GM18502 (cell line): Measurements from ENCODE around the gene SHH.
A peak's percentile ranks its signal among the peaks of the same experiment; 100 is the strongest.

Experiments
- ATAC-seq: cut with Tn5 transposase; IDR thresholded peaks from one replicate; pipeline ENCODE4 v1.9.1; 2021; ENCODE audit warnings: mild to moderate bottlenecking; ENCODE audit not compliant: unreplicated experiment, poor library complexity

SHH gene

GRCh38 chr7:155807789-155808548, 4.3 kb downstream of the SHH start:
- no peak for ATAC-seq

DNA sequence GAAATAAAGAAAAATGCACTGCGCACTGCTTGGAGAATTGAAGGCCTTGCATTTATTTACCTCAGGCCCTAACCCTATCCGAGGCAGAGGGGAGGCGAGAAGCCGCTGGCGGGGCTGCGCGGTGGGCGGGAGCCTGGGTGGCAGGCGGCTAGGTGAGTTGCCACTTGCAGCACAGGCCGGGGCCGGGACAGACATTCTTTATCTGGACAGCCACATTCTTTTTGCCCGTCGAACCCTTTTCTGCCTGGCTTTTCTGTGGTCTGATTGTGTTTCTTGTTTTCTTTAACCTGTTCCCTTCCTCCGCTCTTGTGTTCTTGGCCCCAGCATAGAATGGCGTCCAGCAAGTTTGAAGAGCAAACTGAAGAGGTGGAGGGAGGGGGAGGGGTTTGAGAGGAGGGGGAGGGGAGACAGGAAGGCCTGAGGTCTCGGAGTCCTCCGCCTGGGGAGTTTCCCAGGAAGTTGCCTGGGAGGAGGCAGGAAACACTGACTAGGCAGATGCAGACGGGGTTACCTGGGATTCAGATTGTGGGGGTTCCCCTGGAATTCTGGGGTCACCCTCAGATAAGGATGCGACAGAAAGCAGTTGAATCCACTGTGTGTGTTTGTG, 5.1 kb downstream of the SHH start:
- ATAC-seq: no peak

GRCh38 chr7:155806096-155806871, 6.0 kb downstream of the SHH start:
- no peak for ATAC-seq

DNA sequence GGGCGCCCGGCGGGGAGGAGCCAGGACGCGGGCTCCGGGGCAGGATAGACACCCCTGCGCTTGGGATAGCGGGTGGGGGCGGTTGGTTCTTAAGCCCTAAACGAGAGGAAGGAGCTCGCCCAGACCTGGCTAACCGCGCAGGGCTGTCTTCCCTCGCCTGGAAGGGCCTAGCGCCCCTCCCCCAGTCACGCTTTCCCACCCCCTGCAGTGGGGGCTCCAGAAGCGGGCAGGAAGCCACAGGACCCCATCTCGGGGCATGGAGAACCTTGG, 6.5 kb downstream of the SHH start:
- no peak for ATAC-seq

- peak; percentile 56 for ATAC-seq
Measured at GRCh38 chr7:155804897-155805825, 7.1 kb downstream of the SHH start.

GRCh38 chr7:155804431-155804831, 7.8 kb downstream of the SHH start:
- ATAC-seq: no peak

- no peak for ATAC-seq
Measured at GRCh38 chr7:155803418-155804376, 8.6 kb downstream of the SHH start.

GRCh38 chr7:155802906-155803417, 9.3 kb downstream of the SHH start:
- ATAC-seq: no peak

GRCh38 chr7:155802291-155802690, 10.0 kb downstream of the SHH start:
- ATAC-seq: no peak

DNA sequence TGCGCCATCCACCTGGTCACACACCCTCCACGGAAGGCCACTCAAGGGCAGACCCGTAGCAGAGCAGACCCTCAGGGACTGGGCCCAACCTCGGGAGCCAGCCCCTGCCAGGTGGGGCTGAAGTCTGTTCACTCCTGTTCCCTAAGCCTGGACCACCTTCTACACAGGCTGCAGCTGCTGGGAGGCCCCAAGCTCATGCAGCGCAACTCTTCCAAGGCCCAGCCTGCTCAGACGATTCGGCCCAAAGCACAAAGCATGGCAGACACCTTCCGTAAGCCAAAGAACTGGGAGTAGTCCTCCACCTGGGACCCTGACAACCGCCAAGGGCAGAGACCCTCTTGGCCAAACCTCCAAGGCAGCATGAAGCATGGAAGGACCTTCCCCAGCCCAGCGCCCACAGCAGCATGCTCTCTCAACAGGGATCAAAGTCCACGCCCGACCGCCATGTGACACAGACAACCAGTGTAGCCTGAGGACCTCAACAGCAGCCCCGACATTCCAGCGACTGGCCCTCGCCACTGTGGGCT, 11.5 kb downstream of the SHH start:
- ATAC-seq: no peak

DNA sequence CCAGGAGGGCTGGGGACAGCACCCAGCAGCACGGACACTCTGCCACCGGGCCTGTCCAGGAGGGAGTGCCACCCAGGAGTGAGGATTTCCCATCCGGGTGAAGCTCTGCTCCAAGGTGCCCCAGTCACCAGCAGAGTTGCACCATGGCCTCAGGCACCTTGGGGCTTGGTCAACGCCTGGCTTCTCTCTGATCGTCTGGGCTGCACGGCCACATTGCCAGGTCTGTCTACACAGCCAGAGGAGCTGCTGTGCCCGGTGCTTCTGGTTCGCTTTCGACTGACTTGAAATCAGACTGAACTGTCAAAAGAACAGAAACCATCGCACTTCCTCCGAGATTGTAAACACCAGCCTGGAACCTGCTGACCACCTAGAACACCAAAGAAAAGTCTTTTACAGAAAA, 12.0 kb downstream of the SHH start:
- no peak for ATAC-seq

DNA sequence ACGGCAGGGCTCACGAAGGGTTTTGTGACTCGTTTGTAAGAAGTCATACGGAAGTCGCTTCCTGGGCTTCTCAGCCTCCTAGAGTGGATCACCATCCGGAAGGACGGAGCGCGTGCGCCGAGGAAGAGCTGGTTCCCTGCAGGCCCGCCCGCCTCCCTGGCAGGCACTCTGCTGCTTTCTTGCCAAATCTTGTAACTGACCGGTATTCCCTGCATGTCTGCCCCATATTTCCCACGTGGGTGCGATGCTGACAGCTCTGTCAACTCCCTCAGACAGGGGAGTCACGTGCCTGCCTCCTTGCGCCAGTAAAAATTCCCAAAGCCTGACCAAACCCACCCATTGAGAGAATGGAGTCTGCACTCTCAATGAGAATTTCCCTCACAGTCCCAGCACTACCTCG, 12.7 kb downstream of the SHH start:
- ATAC-seq: no peak

DNA sequence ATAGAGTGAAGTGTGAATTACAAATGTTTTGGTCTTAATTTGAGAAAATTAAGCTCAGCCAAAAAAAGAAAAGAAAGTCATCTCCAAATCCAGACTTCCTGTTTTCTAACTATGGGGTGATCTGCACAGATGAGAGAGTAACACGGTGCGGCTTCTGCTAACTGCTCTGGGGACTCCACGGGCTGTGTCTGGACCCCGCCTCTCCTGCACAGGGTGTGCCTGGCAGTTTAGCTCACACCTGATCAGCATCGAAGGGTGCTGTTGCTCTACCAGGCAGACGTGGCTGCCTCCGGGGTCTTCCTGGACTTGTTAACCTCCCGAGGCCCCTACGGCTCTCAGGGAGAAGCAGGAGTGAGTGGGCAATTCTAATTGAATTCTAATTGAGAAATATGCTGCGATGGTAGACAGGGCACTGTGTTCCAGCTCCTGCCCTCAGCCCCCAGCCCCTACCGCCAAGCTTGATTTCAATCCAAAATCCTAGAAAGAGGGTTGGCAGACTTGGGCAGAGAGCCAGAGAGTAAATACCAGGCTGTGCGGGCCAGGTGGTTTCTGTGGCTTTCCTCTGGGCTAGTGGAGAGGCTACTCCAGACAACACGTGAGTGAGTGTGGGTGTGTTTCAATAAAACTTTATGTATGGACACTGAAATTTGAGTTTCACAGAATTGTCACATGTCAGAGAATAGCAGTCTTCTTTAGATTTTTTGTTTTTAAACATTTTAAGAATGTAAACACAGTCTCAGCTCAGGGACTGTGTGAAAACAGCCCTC, 13.4 kb downstream of the SHH start:
- ATAC-seq: no peak

DNA sequence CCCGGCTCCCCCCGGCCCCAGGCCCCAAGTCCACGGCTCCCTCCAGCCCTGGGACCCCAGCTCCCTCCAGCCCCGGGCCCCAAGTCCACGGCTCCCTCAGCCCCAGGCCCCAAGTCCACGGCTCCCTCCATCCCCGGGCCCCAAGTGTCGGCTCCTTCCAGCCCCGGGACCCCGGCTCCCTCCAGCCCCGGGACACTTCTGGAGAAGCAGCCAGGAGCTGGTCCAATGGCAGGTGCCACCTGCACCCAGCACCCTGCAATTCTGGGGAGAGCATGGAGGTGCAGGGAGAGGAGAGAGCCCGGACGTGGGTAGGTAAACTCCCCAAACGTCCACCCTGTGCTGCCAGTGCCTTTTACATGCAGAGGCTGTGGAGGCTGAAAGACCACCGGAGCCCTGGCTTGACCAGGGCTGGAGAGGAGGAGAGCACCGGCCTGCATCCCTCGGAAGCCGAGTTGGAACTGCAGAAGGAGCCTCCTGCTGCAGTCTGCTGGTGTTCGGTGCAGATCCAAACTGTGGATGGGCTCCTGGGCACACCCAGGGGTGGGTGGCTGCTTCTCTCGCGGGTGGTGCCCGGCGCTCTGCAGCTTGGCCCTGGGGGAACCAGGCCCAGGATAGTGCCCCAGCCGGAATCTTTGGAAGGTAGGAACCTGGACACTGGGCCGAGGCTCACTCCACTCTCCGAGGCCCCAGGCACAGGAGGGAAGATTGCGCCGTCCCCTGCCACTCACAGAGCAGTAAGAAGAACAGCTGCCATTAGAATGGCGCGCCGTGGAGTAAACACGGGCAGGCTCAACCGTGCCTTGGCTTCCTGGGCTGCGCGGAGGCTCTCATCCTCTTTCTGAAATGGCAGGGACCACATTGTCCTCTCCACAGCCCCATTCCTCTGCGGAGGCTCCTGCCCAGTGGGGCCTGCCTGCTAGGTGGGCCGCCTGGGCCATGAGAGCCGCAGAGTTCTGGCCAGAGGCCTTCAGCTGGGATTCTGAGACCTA, 14.7 kb downstream of the SHH start:
- peak; percentile 10 for ATAC-seq

DNA sequence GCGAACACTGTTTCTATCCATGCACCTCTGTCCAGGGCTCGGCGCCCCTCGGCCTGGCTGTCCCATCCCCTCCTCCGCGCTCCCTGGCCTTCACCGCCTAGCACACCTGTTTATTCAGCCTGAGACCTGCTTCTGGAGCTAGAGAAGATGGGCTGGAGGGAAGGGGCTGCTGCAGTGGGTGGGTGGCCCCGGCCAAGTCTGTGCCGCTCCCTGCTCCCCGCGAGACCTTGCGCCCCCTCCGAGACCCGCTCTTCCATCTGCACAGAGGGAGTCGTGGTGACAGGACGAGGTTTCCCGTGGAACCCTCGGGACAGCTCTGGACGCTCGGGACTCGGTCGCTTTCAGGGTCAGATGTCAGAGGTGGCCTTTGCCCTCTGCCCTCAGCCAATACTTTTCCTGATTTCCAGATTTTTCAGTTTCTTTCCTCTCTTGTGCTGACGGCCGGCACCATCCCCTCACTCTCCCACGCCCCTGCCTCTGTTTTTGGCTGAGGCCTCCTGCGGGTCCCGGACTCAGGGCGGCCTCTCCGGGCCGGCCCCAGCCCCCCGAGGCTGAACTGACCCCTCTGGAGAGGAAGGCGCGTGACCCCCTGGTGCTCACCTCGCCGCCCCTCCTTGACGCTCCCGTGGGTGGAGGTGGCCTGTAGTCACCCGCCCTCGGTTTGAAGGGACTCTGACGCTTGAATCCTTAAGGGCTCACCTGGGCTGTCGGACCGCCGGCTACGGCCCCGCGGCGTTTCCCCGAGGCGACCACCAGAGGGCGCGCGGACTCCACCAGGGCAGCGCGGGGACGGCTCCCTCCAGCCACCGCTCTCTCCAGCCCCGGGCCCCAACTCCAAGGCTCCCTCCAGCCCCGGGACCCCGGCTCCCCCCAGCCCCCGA, 15.6 kb downstream of the SHH start:
- peak; percentile 81 for ATAC-seq

DNA sequence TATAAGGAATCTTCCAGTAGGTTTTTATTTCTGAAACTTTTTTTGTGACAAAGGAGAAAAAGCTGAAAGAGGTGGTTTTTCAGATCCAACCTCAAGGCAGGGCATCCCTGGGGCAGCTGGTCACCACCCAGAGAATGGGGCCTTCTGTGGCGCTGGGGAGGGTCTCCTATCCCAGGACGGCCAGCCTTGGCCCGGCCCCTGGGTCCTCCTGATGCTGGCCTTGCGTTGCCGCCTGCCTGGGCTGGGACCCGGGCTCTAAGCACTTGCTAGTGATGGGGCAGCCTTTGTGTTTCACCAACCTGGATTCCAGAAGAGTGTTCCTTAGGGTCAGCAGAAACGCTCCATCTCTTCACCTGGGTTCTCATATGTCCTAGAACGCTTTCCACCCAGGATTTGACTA, 16.3 kb downstream of the SHH start:
- no peak for ATAC-seq
